NCI-H1694 (cell line): ENCODE measurements around the gene CCDC7.
"Not testable (repeated sequence)": the region's sequence is repeated elsewhere in the genome, so short reads cannot be mapped to it uniquely, and the experiment has no call there.

Experiments
- DNase-seq: peaks from one replicate; lab custom pipeline; 2025; lab: John Stamatoyannopoulos, UW

CCDC7 gene

GRCh38 chr10:32454148-32454547 is 8.2 kb downstream of the CCDC7 start:
- no peak for DNase-seq

- no peak for DNase-seq
Measured at GRCh38 chr10:32459051-32459698, 13.2 kb downstream of the CCDC7 start.

GRCh38 chr10:32461203-32461602 is 15.3 kb downstream of the CCDC7 start:
- no peak for DNase-seq

- DNase-seq = no peak
Measured at GRCh38 chr10:32471232-32471631, 25.3 kb downstream of the CCDC7 start.

GRCh38 chr10:32477499-32477898 is 31.6 kb downstream of the CCDC7 start:
- DNase-seq = no peak

- no peak for DNase-seq
Measured at GRCh38 chr10:32481606-32482005, 35.7 kb downstream of the CCDC7 start.

- DNase-seq = not testable (repeated sequence)
Measured at GRCh38 chr10:32483019-32483502, 37.1 kb downstream of the CCDC7 start.

GRCh38 chr10:32488038-32488437 is 42.1 kb downstream of the CCDC7 start:
- DNase-seq = not testable (repeated sequence)

GRCh38 chr10:32489158-32489557 is 43.2 kb downstream of the CCDC7 start:
- no peak for DNase-seq

- DNase-seq = no peak
Measured at GRCh38 chr10:32489901-32490300, 44.0 kb downstream of the CCDC7 start.

- not testable (repeated sequence) for DNase-seq
Measured at GRCh38 chr10:32494562-32494961, 48.6 kb downstream of the CCDC7 start.

- DNase-seq = not testable (repeated sequence)
Measured at GRCh38 chr10:32500136-32500535, 54.2 kb downstream of the CCDC7 start.

GRCh38 chr10:32501906-32502305 is 56.0 kb downstream of the CCDC7 start:
- no peak for DNase-seq

GRCh38 chr10:32505762-32506420 is 60.0 kb downstream of the CCDC7 start:
- DNase-seq = not testable (repeated sequence)

GRCh38 chr10:32511599-32511998 is 65.7 kb downstream of the CCDC7 start:
- DNase-seq = no peak

GRCh38 chr10:32516567-32517495 is 70.9 kb downstream of the CCDC7 start:
- no peak for DNase-seq

GRCh38 chr10:32530231-32530630 is 84.3 kb downstream of the CCDC7 start:
- no peak for DNase-seq

- no peak for DNase-seq
Measured at GRCh38 chr10:32538256-32538655, 92.3 kb downstream of the CCDC7 start.

- DNase-seq = no peak
Measured at GRCh38 chr10:32540691-32541470, 94.9 kb downstream of the CCDC7 start.

- no peak for DNase-seq
Measured at GRCh38 chr10:32548208-32548607, 102.3 kb downstream of the CCDC7 start.

GRCh38 chr10:32556783-32557395 is 110.9 kb downstream of the CCDC7 start:
- DNase-seq = no peak
